GM12865 (cell line): ENCODE results near the gene TRAPPC3L.

Source experiments
- DNase-seq: peaks from one replicate; pipeline ENCODE4 v3.0.0; 2010; ENCODE audit warnings: low read depth
- H3K4me3 ChIP-seq: 2 replicates; pipeline ENCODE4 v1.5.1; 2011; ENCODE audit warnings: mild to moderate bottlenecking, low read depth, low read length, control low read depth
- TF ChIP-seq, protein P1 (sequence below): IDR thresholded peaks from 2 replicates; pipeline ENCODE4 v1.5.1; 2011; ENCODE audit warnings: low read length, control low read depth, low read depth, inconsistent platforms; ENCODE audit not compliant: insufficient read depth; ENCODE audit errors: missing control alignments

Gene TRAPPC3L

DNA sequence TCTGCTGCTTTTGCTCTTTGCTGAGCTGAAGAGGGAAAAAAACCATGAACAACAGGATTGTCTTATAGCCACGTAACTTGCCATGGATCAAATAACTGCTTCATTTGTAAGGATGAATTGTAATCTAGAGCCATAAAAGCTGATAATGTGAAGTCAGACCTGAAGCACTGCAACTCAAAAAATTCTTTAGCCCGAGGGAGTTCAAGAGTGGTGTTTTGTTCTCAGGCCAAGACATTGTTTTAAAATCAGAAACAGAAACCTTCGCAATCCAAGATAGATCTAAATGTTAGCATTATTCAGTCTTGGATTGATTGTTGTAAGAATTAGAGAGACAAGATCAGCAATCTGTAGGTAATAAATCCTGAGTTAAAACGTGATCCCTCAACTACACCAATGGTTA is at the start of gene TRAPPC3L:
TSS of gene TRAPPC3L (minus strand) at position 34 of the 400 bp plus-strand sequence. CDS start 170 bp downstream, outside the sequence.
- DNase-seq: no peak
- TF ChIP-seq, protein P1, sequence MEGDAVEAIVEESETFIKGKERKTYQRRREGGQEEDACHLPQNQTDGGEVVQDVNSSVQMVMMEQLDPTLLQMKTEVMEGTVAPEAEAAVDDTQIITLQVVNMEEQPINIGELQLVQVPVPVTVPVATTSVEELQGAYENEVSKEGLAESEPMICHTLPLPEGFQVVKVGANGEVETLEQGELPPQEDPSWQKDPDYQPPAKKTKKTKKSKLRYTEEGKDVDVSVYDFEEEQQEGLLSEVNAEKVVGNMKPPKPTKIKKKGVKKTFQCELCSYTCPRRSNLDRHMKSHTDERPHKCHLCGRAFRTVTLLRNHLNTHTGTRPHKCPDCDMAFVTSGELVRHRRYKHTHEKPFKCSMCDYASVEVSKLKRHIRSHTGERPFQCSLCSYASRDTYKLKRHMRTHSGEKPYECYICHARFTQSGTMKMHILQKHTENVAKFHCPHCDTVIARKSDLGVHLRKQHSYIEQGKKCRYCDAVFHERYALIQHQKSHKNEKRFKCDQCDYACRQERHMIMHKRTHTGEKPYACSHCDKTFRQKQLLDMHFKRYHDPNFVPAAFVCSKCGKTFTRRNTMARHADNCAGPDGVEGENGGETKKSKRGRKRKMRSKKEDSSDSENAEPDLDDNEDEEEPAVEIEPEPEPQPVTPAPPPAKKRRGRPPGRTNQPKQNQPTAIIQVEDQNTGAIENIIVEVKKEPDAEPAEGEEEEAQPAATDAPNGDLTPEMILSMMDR: no peak
- H3K4me3 ChIP-seq: no peak within 1 kb of the TSS

DNA sequence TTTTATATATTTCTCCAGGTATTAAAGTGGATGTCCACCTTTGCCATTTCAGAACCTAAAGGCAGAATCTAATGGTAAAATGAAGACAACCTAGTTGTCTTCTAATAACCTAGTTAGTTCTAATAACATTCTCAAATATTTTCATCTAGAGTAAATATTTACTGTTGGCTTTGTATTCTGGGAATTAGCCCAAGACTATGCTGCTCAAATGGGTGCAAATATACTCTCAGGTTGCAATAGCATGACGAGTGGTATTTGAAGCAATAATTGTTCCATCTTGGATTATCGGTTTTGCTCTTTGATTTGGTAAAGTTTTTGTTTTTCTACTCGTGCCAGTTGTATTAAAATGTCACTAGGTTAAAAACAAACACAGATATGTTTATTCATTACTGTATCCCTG is 49.8 kb upstream of the TRAPPC3L start:
- TF ChIP-seq, protein P1: no peak
- no peak for DNase-seq
- H3K4me3 ChIP-seq: no peak overlapping the region

DNA sequence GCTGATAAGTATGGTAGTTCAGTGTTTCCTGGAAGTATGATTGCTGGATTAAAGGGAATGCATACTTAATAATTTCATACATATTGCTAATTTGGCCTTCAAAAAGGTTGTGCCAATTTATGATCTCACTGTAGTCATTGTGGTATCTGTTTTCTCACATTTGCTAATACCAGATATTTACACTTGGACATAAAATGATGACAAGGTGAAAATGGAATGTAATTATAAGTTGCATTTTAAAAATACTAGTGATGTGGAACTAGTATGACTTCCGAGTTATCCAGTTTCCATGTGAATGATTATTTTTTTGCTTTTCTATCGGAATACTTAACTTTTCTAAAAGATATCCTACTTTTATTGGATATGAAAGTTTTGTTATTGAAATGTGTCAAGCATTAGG is 41.3 kb upstream of the TRAPPC3L start:
- H3K4me3 ChIP-seq: no peak overlapping the region
- DNase-seq: no peak
- TF ChIP-seq, protein P1: no peak

DNA sequence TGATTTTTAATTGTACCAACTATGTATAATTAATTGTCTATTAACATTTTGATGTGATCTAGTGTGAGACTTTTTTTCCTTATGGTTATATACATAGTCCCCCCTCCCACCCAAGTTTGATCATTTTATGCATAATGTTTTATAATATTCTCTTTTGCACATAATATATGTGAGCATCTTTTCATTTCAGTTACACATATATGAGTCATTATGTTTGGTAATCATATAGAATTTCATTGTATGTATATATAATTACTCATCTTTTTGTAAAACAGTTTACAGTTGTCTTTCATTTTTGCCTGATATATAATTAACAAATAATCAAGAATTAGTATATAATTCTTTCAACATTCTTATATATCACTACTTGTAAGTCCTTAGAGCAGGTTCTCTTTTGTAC is 40.8 kb upstream of the TRAPPC3L start:
- no peak for DNase-seq
- TF ChIP-seq, protein P1: no peak
- no peak overlapping the region for H3K4me3 ChIP-seq

DNA sequence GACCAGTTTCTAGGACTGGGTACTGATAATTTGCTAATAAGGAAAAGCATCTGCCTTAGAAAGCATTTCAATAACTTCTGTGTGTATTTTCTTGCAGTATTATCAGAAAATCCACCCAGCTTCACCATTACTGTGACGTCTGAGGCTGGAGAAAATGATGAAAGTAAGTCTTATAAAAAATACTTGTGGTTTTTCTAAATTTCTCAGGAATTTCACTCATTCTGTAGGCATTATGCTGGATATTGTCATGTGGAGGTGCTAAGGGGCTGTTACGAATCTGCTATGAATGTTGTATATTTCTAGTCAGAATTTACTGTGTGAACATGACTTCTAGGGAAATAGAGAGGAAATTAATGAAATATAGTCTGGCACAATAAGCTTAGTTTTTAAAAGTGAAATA is 34.7 kb upstream of the TRAPPC3L start:
- no peak overlapping the region for H3K4me3 ChIP-seq
- TF ChIP-seq, protein P1: no peak
- DNase-seq: no peak

DNA sequence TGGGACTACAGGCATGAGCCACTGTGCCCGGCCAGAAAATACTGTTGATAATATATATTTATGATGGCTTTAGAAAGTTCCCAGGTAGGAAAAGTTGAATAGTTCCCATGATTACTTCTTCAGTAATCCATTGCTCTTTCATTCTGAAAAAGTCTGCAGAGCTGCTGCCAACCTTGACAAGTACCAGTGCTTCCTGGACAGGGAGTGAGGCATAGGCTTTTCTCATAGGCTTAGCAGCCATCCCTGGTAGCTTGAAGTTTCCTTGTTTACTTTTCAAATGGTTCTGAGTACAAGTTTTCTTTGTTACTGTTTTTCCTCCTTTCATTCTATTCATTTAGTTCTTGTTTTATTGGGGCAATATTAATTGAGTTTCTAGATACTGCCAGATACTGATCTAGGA is 33.7 kb upstream of the TRAPPC3L start:
- TF ChIP-seq, protein P1: no peak
- H3K4me3 ChIP-seq: no peak overlapping the region
- no peak for DNase-seq

DNA sequence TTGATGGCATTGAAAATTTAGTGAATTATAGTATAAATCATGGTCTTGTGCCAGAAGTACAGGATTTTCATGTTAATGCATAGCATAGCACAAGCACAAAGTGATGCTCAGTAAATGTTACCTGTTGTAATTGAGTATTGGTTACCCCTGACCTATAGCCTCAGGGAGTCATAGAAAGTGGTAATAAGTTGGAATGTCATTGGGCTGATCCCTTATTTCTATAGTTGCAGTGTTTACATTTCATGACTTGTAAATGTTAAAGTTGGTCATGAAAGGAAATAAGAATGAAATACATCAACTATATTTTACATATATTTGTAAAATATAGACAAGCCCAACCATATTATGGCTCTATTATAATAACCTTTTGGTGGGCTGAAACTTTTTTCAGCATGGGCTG is 32.9 kb upstream of the TRAPPC3L start:
- TF ChIP-seq, protein P1: no peak
- no peak for DNase-seq
- no peak overlapping the region for H3K4me3 ChIP-seq
